HG02678 (cell line): Measurements from ENCODE around the gene GARIN5A.
"Not testable (repeated sequence)": the region's sequence is repeated elsewhere in the genome, so short reads cannot be mapped to it uniquely, and the experiment has no call there.

Experiments
- ATAC-seq: cut with Tn5 transposase; IDR thresholded peaks from one replicate; pipeline ENCODE4 v1.9.1; 2021; ENCODE audit warnings: mild to moderate bottlenecking, moderate library complexity; ENCODE audit not compliant: unreplicated experiment

GARIN5A gene

GRCh38 chr19:50465986-50466705 lies 10.5 kb downstream of the GARIN5A start:
- ATAC-seq, result no peak

DNA sequence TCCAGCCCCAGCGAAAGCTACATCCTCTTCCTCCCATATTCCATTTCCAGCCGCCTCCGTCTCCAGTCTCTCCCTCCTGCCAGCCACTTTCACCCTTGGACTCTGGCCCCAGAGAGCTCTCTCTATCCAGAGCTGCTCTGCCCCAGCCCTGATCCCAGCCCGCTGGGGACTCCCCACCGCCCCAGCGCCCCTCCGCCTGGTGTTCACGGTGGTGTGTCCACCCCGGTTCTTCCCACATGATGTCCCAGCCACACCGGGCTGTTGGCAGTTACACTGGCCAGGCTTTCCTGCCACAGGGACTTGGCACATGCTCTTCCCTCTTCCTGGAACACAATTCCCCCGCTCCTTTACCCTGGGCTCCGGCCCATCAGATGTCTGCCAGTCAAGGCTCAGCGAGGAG lies 11.6 kb downstream of the GARIN5A start:
- ATAC-seq, result no peak

DNA sequence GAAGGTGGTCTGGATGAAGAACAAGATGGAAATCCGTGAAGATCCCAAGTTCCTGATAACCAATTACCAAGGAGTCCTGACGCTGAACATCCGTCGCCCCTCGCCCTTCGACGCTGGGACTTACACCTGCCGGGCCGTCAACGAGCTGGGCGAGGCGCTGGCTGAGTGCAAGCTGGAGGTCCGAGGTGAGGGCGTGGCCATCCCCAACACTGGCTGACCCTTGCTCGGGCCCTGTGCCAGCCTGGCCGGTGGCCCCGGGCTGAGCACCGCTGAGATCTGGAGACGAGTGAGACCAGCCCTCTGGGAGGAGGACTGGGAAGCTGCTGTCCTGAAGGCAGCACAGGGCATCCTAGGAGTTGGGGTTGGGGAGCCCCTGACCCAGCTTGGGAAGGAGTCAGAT lies 12.3 kb downstream of the GARIN5A start:
- ATAC-seq, result no peak

DNA sequence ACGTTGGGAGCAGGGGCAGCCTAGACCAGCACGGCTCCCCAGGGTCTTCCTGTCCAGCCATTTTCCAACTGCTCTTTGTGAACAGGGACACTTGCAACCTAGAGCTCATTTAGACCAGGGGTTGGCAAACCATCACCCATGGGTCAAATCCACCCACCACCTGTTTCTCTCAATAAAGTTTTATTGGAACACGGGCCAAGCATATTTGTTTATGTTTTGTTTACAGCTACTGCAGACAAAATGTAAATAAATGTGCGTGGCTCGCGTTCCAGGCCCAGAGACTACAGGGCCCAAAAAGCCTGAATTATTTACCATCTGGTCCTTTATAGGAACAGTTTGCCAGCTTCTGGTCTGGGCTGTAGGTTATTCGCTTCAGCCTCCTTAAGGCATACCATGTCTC lies 13.7 kb downstream of the GARIN5A start:
- ATAC-seq, result no peak

GRCh38 chr19:50461066-50461875 lies 15.4 kb downstream of the GARIN5A start:
- no peak for ATAC-seq

DNA sequence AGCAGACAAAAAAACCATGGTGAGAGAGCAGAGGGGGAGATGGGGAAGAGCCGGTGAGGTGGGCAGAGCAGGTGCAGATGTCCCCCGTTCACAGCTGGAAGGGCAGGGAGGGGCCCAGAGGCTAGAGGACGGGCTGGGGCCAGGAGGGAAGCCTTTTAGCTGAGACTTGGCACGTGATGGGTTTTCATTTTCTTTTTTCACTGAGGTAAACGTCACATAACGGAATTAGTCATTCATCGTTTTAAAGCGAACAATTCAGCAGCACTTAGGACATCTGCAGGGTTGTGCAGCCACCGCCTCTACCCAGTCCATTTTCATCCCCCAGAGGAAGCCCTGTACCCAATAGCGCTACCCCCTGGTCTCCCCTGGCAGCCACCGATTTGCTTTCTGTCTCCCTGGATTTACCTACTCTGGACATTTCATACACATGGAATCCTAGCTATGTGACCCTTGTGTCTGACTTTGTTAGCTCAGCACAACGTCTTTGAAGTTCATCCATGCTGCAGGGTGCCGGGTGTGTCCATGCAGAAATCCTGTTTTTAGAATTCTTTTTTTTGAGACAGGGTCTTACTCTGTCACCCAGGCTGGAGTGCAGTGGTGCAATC lies 16.4 kb downstream of the GARIN5A start:
- peak; percentile 57 for ATAC-seq

DNA sequence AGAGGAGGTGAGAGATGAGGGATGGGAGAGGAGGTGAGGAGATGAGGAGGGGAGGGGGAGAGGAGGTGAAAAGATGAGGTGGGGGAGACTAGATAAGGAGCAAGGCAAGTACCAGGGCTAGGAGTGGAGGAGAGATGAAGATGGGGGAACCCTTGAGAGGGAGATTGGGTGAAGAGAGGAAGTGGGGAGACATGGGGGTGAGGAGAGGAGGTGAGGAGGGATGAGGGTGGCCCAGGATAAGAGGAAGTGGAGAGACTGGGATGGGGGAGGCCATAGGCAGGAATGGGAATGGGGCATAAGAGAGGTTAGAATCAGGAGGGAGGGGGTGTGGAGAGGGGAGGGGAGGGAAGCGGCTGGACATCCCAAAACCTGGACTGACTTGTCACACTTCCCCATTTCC lies 17.0 kb downstream of the GARIN5A start:
- no peak for ATAC-seq

GRCh38 chr19:50459067-50459456 lies 17.6 kb downstream of the GARIN5A start:
- no peak for ATAC-seq

DNA sequence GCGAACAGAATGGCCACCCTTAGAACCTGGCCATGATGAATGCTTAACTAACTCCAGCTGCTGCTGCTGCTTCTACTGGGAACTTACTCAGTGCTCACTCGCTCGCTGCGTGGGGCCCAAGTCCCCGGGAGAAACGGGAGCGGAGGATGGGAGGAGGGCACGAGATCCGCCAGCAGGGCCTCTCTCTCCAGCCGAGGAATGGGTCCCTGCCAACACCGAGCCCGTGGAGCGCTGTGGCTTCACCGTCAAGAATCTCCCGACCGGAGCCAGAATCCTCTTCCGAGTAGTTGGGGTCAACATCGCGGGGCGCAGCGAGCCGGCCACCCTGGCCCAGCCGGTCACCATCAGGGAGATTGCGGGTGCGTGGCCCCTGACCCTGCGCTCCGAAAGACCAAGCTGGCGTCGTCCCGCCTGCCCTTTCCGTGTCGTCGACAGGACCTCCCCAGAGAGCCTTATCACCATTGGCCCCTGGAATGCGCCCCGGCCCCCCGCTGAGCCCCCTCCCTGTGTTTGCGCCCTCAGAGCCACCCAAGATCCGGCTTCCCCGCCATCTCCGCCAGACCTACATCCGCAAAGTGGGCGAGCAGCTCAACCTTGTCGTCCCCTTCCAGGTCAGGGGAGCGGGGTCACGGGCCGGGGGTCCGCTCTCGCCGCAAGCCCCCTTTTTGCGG lies 18.1 kb downstream of the GARIN5A start:
- no peak for ATAC-seq

GRCh38 chr19:50457300-50457699 lies 19.3 kb downstream of the GARIN5A start:
- no peak for ATAC-seq

GRCh38 chr19:50455992-50456391 lies 20.7 kb downstream of the GARIN5A start:
- ATAC-seq, result no peak

DNA sequence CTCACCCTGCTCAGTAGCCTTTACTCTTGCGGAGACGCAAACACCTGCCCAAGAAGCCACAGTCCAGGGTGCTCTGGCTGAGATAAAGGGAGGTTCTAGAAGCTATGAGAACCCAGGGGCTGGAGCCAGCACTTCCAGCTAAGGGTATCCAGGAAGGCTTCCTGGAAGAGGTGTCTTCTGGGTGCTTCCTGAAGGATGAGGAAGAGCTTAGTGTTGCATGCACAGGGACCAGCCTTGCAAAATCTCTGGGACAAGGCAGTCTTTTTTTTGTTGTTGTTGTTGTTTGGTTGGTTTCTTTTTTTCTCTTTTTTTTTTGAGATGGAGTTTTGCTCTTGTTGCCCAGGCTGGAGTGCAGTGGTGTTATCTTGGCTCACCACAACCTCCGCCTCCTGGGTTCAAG lies 23.4 kb downstream of the GARIN5A start:
- no peak for ATAC-seq

- no peak for ATAC-seq
These were observed 25.5 kb downstream of the GARIN5A start for GRCh38 chr19:50451223-50451534.

DNA sequence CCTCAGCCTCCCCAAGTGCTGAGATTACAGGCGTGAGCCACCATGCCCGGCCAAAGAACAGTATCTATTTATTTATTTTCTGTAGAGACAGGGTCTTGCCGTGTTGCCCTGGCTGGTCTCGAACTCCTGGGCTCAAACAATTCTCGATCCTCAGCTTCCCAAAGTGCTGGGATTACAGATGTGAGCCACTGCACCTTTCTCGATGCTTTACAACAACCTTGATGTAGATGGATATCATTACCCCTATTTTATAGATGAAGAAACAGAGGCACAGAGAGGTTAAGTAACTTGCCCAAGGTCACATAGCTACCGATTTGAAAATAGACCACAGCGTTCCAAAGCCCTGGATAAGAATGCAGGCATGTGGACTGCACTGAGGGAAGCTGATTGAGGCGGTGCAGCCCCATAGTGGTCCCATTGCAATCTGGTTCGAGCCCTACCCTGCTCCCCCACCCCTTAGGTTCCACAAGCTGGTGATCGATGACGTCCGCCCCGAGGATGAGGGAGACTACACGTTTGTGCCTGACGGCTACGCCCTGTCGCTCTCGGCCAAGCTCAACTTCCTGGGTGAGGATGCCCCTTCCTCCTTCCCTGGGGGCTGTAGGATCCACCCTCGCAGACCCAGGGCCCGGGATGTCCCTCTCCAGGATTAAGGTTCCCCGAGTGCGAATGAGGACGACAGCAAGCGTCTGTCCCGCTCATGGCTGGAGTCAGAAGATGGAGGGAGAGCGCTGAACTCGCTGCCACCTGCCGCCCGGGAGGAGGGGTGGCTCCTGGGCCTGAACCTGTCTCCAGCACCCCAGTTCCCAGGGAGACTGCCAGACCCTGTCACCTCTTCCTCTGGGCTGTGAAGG lies 26.1 kb downstream of the GARIN5A start:
- no peak for ATAC-seq

DNA sequence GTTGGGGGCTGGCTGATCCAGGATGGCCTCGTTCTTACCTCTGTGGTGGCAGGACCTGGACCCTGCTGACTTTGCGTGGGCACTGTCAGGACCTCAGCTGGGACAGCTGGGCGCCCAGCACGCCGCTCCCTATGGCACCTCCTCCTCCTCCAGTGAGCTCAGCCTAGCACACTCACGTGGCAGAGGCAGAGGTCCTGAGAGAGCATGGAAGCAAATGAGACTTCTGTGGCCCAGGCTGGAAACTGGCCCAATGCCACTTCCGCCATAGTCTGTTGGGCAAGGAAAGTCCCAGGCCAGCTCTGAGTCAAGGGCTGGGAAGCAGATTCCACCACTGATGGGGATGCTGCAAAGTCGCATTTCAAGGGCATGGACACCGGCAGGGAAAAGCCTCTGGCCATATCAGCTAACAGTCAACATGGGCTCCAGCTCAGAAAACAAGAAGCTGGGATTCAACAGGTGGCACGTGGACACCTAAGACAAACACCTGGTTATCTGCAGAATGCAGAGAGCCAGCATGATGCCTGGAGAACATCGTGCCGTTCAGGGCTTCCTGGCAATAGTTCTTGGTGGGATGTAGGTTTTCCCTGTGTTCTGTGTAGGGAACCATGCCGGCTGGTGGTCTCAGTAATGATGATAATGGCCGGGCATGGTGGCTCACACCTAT lies 27.3 kb downstream of the GARIN5A start:
- ATAC-seq, result no peak

DNA sequence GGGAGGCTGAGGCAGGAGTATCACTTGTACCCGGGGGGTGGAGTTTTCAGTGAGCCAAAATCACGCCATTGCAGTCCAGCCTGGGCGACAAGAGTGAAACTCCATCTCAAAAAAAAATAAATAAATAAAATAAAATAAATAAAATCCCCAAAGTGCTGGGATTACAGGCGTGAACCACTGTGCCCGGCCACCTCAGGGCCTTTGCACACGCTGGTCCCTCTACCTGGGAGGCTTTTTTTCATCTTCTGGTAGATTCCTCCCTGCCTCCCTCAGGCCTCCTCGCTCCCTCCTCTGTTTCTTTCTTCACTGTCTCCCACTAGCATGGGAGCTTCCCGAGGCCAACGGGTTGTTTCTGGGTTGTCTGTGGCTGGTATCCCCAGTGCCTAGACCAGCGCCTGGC lies 28.9 kb downstream of the GARIN5A start:
- ATAC-seq, result no peak

DNA sequence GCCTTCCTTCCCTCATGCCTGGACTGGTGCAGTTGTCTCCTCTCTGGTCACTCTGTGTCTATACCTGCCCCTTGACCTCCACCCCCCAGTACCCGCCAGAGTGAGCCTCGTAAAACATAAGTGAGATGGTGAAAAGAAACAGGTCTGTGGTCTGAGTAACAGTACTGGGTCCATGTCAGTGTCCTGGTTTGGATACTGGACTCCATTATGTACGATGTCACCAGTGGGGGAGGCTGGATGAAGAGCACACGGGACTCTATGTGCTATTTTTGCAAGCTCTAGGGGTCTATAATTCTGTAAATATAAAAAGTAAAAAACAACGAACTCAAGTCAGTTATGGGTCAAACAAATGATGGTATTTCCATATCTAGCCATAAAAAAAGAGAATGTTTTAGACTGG lies 29.6 kb downstream of the GARIN5A start:
- no peak for ATAC-seq

GRCh38 chr19:50444059-50444458 lies 32.6 kb downstream of the GARIN5A start:
- no peak for ATAC-seq

DNA sequence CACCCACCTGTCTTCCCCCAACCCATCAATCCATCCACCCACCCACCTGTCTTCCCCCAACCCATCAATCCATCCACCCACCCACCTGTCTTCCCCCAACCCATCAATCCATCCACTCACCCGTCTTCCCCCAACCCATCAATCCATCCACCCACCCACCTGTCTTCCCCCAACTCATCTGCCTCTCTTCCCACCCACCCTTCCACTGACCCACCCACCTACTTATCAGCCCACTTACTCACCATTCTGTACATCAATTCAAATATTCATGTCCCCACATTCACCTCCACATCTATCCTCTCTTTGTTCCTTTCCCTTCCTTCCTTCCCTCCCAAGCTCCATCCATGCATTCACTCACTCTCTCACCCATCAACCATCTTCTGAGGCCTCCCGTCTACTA lies 37.5 kb downstream of the GARIN5A start:
- not testable (repeated sequence) for ATAC-seq

- ATAC-seq, result no peak
These were observed 38.7 kb downstream of the GARIN5A start for GRCh38 chr19:50437862-50438449.
